MCF 10A (cell line): ENCODE results near the gene LRRC27. TPM values are rescaled to one million over a fixed set of nuclear protein-coding genes. Genes with fewer than 3 reads are reported as not detected.

Source experiments
- BruUV-seq: library from RNA; stranded (reverse); fragments of 400-500 nt; replicated peaks from 2 replicates; lab custom pipeline; 2021; lab: Mats Ljungman, UMichigan
- CTCF ChIA-PET: fragments of 300-600 bp; sonication (Branson Sonifier 250); formaldehyde crosslinking; extraction: SDS; loops from one replicate; lab custom pipeline; 2021; ENCODE audit warnings: antibody characterized with exemption, inconsistent platforms; lab: Yijun Ruan, JAX
- POLR2A ChIA-PET: fragments of 300-600, 350-650 bp; sonication (Branson Sonifier 250); formaldehyde crosslinking; extraction: SDS; loops from one replicate; lab custom pipeline; 2020; ENCODE audit warnings: antibody characterized with exemption, inconsistent platforms; lab: Yijun Ruan, JAX
- DNase-seq: peaks from one replicate; pipeline ENCODE4 v3.0.0-alpha.2; 2018; ENCODE audit not compliant: unreplicated experiment
- H3K27ac Mint-ChIP-seq: one replicate; pipeline ENCODE4 v1.8.0; 2022; ENCODE audit warnings: mild to moderate bottlenecking, low read depth, mixed read lengths; ENCODE audit not compliant: unreplicated experiment
- H3K27me3 Mint-ChIP-seq: one replicate; pipeline ENCODE4 v1.8.0; 2022; ENCODE audit warnings: mixed read lengths; ENCODE audit not compliant: insufficient read depth, unreplicated experiment
- H3K36me3 Mint-ChIP-seq: one replicate; pipeline ENCODE4 v1.8.0; 2022; ENCODE audit warnings: mild to moderate bottlenecking, moderate library complexity, mixed read lengths; ENCODE audit not compliant: insufficient read depth, unreplicated experiment
- H3K4me1 Mint-ChIP-seq: one replicate; pipeline ENCODE4 v1.8.0; 2022; ENCODE audit warnings: mixed read lengths; ENCODE audit not compliant: insufficient read depth, unreplicated experiment
- H3K4me3 Mint-ChIP-seq: one replicate; pipeline ENCODE4 v1.8.0; 2022; ENCODE audit warnings: mild to moderate bottlenecking, moderate library complexity, mixed read lengths; ENCODE audit not compliant: unreplicated experiment
- H3K9me3 Mint-ChIP-seq: one replicate; pipeline ENCODE4 v1.8.0; 2022; ENCODE audit warnings: mixed read lengths; ENCODE audit not compliant: unreplicated experiment
- intact Hi-C: fragments of 100-400 bp; cut with micrococcal nuclease; formaldehyde crosslinking; loops from 2 replicates; pipeline ENCODE4 v1.14.1; 2022
- total RNA-seq: library from RNA; stranded (reverse); gene quantifications from 2 replicates; pipeline ENCODE4 v1.2.3, GENCODE V29; 2022
- TF ChIP-seq, protein P1 (sequence below): fragments of 200-600 bp; IDR thresholded peaks from one replicate; pipeline ENCODE4 v1.8.0; 2022; ENCODE audit warnings: antibody characterized with exemption, mild to moderate bottlenecking; ENCODE audit not compliant: unreplicated experiment

Gene LRRC27
- total RNA-seq, 1 experiment from 2014 or later: 9.1 TPM

DNA sequence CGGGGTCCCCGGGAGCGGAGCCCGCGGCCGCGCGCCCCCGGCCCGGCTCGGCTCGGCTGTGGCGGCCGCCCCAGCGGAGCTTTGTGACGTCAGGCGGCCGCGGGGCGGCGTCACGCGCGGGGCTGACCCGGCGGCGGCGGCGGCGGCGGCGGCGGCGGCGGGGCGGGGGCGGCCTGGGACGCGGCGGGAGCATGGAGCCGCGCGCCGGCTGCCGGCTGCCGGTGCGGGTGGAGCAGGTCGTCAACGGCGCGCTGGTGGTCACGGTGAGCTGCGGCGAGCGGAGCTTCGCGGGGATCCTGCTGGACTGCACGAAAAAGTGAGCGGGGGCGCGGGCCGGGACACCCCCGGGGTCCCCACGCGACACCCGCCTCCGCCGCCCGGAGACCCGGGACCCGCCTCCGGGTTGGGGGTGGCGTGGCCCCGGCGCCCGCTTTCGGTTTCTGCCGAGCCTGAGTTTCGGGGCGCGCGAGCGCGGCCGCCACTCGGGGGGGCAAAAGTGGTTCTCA is 65.1 kb downstream of the LRRC27 start, which contains the start of gene PWWP2B:
Gene PWWP2B (plus strand): TSS at position 165 of the 506 bp plus-strand sequence. CDS start 27 bp downstream, at position 192.
- peak within 1 kb of the TSS; percentile 69 for H3K27ac Mint-ChIP-seq
- no peak for DNase-seq
- peaks cover 11% of the 10 kb centered on the region for H3K4me1 Mint-ChIP-seq
- ChIA-PET CTCF (interaction anchor here (2.4 kb wide), 1 partner anchor 21 kb away, joined by 9 read pairs; no protein-coding TSS in a partner anchor), POLR2A (interaction anchor here (0.6 to 2.6 kb wide), 4 partner anchors 21 to 51 kb away, joined by 3 to 17 read pairs (median 10); no protein-coding TSS in a partner anchor)
- H3K4me3 Mint-ChIP-seq: peak within 1 kb of the TSS; percentile 81
- BruUV-seq: no TSS peak
- no peaks in the 10 kb centered on the region for H3K27me3 Mint-ChIP-seq
- intact Hi-C loops: loop anchor here (1.0 kb wide), 1 partner anchor 49 kb away; no protein-coding TSS in a partner anchor
- H3K9me3 Mint-ChIP-seq: peaks cover 7% of the 10 kb centered on the region
- H3K36me3 Mint-ChIP-seq: no peaks in the 10 kb centered on the region
- TF ChIP-seq, protein P1, sequence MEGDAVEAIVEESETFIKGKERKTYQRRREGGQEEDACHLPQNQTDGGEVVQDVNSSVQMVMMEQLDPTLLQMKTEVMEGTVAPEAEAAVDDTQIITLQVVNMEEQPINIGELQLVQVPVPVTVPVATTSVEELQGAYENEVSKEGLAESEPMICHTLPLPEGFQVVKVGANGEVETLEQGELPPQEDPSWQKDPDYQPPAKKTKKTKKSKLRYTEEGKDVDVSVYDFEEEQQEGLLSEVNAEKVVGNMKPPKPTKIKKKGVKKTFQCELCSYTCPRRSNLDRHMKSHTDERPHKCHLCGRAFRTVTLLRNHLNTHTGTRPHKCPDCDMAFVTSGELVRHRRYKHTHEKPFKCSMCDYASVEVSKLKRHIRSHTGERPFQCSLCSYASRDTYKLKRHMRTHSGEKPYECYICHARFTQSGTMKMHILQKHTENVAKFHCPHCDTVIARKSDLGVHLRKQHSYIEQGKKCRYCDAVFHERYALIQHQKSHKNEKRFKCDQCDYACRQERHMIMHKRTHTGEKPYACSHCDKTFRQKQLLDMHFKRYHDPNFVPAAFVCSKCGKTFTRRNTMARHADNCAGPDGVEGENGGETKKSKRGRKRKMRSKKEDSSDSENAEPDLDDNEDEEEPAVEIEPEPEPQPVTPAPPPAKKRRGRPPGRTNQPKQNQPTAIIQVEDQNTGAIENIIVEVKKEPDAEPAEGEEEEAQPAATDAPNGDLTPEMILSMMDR: no peak

DNA sequence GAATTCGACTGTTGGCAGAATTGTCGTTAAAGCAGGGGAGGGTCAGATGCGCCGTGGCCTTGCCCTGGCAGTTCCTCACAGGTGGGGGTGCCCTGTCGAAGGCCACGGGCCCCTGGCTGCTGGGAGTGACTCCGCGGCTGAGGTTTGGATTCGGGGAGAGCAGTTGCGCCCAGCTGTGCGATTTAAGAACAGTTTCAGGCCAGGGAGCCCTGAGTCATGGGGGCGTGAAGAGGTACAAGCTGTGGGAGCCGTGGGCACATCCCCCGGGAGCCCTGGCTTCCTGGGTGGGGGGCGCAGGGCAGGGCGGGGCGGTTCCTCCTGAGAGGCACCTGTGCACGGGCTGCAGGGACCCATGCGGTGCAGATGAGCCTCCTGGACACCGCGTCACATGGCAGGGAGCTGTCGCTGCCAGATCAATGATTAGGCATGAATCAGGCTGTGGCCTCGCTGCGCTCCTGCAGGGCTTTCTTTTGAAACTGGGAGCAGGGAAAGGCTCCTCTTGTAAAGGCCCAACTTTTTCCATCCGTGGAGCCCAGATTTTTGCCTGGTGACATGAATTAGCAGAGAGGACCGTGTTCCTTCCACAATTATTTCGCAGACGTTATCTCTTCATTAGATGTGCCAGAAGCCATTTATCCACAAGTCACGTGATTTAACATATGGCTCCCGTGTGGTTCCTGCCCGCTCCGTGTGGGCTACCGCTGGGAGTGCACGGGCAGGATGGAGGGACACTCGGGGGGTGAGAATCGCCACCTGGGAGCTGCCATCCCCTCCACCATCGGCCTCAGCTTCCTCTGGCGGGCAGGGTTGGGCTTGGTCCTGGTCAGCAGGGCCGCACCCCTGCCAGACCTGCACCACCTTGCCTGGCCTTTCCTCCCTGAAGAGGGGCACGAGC is 65.9 kb downstream of the LRRC27 start:
- POLR2A ChIA-PET: interaction anchor here (0.5 to 2.6 kb wide), 4 partner anchors 21 to 173 kb away, joined by 3 to 17 read pairs (median 10); no protein-coding TSS in a partner anchor
- H3K27ac Mint-ChIP-seq: peak overlapping the region; percentile 69
- CTCF ChIA-PET: interaction anchor here (1.1 to 2.4 kb wide), 3 partner anchors 21 to 56 kb away, joined by 5 to 9 read pairs (median 6); no protein-coding TSS in a partner anchor
- no peaks in the 10 kb centered on the region for H3K36me3 Mint-ChIP-seq
- BruUV-seq: TSS peak; percentile 35
- peak; percentile 53 for DNase-seq
- H3K9me3 Mint-ChIP-seq: no peaks in the 10 kb centered on the region
- no peaks in the 10 kb centered on the region for H3K27me3 Mint-ChIP-seq
- H3K4me1 Mint-ChIP-seq: peaks cover 11% of the 10 kb centered on the region
- TF ChIP-seq, protein P1: no peak
- peak overlapping the region; percentile 81 for H3K4me3 Mint-ChIP-seq
- intact Hi-C loops: loop anchor here (1.0 kb wide), 1 partner anchor 48 kb away; no protein-coding TSS in a partner anchor

DNA sequence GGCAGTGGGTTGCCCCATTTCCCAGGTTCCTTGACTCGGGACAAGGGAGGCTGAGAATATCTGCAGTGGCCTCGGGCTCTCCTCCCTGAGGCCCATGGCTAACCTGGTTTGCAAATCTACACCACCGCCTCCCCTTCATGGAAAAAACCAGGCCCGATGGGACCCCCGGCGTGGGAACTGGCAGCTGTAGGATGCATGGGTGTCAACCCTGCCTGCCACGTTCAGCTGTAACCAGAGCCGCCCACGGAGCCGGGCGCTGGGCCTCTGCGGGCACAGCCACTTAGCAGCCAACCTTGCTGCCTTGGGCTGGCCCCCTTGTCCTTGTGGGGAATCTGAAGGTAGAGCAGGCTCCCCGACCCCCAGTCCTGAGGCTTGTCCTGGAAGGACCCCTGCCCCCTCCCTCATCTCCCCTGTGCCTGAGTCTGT is 66.6 kb downstream of the LRRC27 start:
- Mint-ChIP-seq H3K4me1 (peaks cover 6% of the 10 kb centered on the region), H3K36me3 (no peaks in the 10 kb centered on the region), H3K27ac (peak overlapping the region; percentile 69), H3K27me3 (no peaks in the 10 kb centered on the region), H3K9me3 (no peaks in the 10 kb centered on the region), H3K4me3 (peak overlapping the region; percentile 81)
- TF ChIP-seq, protein P1: no peak
- intact Hi-C loops: no loop called here
- POLR2A ChIA-PET: interaction anchor here (0.5 to 2.6 kb wide), 4 partner anchors 20 to 172 kb away, joined by 3 to 17 read pairs (median 10); no protein-coding TSS in a partner anchor
- BruUV-seq: no TSS peak
- DNase-seq: no peak
- CTCF ChIA-PET: interaction anchor here (0.5 to 2.4 kb wide), 4 partner anchors 20 to 60 kb away, joined by 3 to 9 read pairs (median 6); no protein-coding TSS in a partner anchor
